A673 (cell line): ENCODE data around the gene TF. TPM values are rescaled to one million over a fixed set of nuclear protein-coding genes. Genes with fewer than 3 reads are reported as not detected.

Experiments used
- BruUV-seq: library from RNA; stranded (reverse); fragments of 400-500 nt; replicated peaks from 2 replicates; lab custom pipeline; 2021; lab: Mats Ljungman, UMichigan
- CTCF ChIA-PET: fragments of 300-600 bp; sonication (Branson Sonifier 250); formaldehyde crosslinking; loops from one replicate; lab custom pipeline; 2022; ENCODE audit warnings: antibody characterized with exemption; lab: Charles Lee
- POLR2A ChIA-PET: fragments of 300-600 bp; sonication (Branson Sonifier 250); formaldehyde crosslinking; loops from one replicate; lab custom pipeline; 2022; ENCODE audit warnings: antibody characterized with exemption; ENCODE audit not compliant: low non-redundant PET; lab: Charles Lee
- DNase-seq: peaks from one replicate; pipeline ENCODE4 v3.0.0-alpha.2; 2015; ENCODE audit warnings: low spot score
- H3K27ac ChIP-seq: fragments of 200-600 bp; sonication (generic); 2 replicates; pipeline ENCODE4 v1.5.1; 2016; ENCODE audit warnings: mixed run types, low read depth, mild to moderate bottlenecking, mixed read lengths, antibody characterized with exemption, low read length; ENCODE audit not compliant: poor library complexity, severe bottlenecking
- H3K27me3 ChIP-seq: fragments of 200-600 bp; sonication (generic); replicated peaks from 2 replicates; pipeline ENCODE4 v1.6.1; 2017; ENCODE audit warnings: mixed run types, low read depth, mild to moderate bottlenecking, mixed read lengths, antibody characterized with exemption, low read length; ENCODE audit not compliant: insufficient read depth, poor library complexity
- H3K36me3 ChIP-seq: fragments of 200-600 bp; sonication (generic); 2 replicates; pipeline ENCODE4 v1.6.1; 2016; ENCODE audit warnings: mixed run types, mild to moderate bottlenecking, mixed read lengths, antibody characterized with exemption, low read length; ENCODE audit not compliant: insufficient read depth, poor library complexity, severe bottlenecking
- H3K4me1 ChIP-seq: fragments of 200-600 bp; sonication (generic); 2 replicates; pipeline ENCODE4 v1.6.1; 2017; ENCODE audit warnings: mixed run types, mild to moderate bottlenecking, mixed read lengths, antibody characterized with exemption, low read length; ENCODE audit not compliant: insufficient read depth, poor library complexity, severe bottlenecking
- H3K4me3 ChIP-seq: fragments of 200-600 bp; sonication (generic); 2 replicates; pipeline ENCODE4 v1.5.1; 2016; ENCODE audit warnings: low read depth, mixed run types, mild to moderate bottlenecking, mixed read lengths, low read length; ENCODE audit not compliant: poor library complexity, severe bottlenecking
- H3K9me3 ChIP-seq: fragments of 200-600 bp; sonication (generic); 2 replicates; pipeline ENCODE4 v1.6.1; 2016; ENCODE audit warnings: mixed run types, low read depth, mild to moderate bottlenecking, mixed read lengths, antibody characterized with exemption, low read length; ENCODE audit not compliant: poor library complexity, severe bottlenecking
- CTCF ChIP-seq: fragments of 300-800, 200-600 bp; sonication (generic); conservative IDR thresholded peaks from 2 replicates; pipeline ENCODE4 v1.5.1; 2017; ENCODE audit warnings: low read depth, mild to moderate bottlenecking, antibody characterized with exemption, low read length, moderate library complexity, mixed read lengths
- EZH2 ChIP-seq: fragments of 200-600 bp; sonication (generic); IDR thresholded peaks from 2 replicates; pipeline ENCODE4 v1.6.1; 2017; ENCODE audit warnings: borderline replicate concordance, low read depth, mild to moderate bottlenecking, mixed read lengths, antibody characterized with exemption, low read length; ENCODE audit not compliant: poor library complexity, severe bottlenecking
- intact Hi-C: fragments of 100-400 bp; cut with micrococcal nuclease; formaldehyde crosslinking; loops from one replicate; pipeline ENCODE4 v1.10.0; 2022; ENCODE audit not compliant: unreplicated experiment
- total RNA-seq: library from RNA; stranded (reverse); gene quantifications from 2 replicates; pipeline ENCODE4 v1.2.3, GENCODE V29; 2021

TF gene
- total RNA-seq, 1 experiment from 2014 or later: 0.11 TPM

GRCh38 chr3:133750259-133750656, 4.1 kb downstream of the TF start:
- TF ChIP-seq CTCF: no peak
- TF ChIP-seq EZH2: no peak
- no peaks in the 10 kb centered on the region for H3K36me3 ChIP-seq
- ChIA-PET POLR2A (no interaction called here), CTCF (no interaction called here)
- no TSS peak for BruUV-seq
- H3K4me1 ChIP-seq: no peaks in the 10 kb centered on the region
- no peak overlapping the region for H3K27ac ChIP-seq
- peak; percentile 7 for DNase-seq
- H3K9me3 ChIP-seq: no peaks in the 10 kb centered on the region
- no peak overlapping the region for H3K4me3 ChIP-seq
- intact Hi-C loops: no loop called here
- peaks cover 20% of the 10 kb centered on the region for H3K27me3 ChIP-seq

- no peak overlapping the region for H3K27ac ChIP-seq
- intact Hi-C loops: no loop called here
- no peaks in the 10 kb centered on the region for H3K9me3 ChIP-seq
- H3K36me3 ChIP-seq: no peaks in the 10 kb centered on the region
- no peak overlapping the region for H3K4me3 ChIP-seq
- no peak for DNase-seq
- H3K4me1 ChIP-seq: no peaks in the 10 kb centered on the region
- H3K27me3 ChIP-seq: no peaks in the 10 kb centered on the region
- BruUV-seq: no TSS peak
- ChIA-PET POLR2A (no interaction called here), CTCF (no interaction called here)
- TF ChIP-seq EZH2 (no peak), CTCF (no peak)
Measured at GRCh38 chr3:133753107-133753778, 7.0 kb downstream of the TF start.

- CTCF ChIA-PET: no interaction called here
- no TSS peak for BruUV-seq
- DNase-seq: no peak
- no peak for TF ChIP-seq EZH2
- no peak for TF ChIP-seq CTCF
- Histone ChIP-seq H3K4me1 (no peaks in the 10 kb centered on the region), H3K4me3 (no peak overlapping the region), H3K27me3 (no peaks in the 10 kb centered on the region), H3K9me3 (no peaks in the 10 kb centered on the region), H3K36me3 (no peaks in the 10 kb centered on the region), H3K27ac (no peak overlapping the region)
- POLR2A ChIA-PET: no interaction called here
- intact Hi-C loops: no loop called here
Measured at GRCh38 chr3:133753779-133754164, 7.6 kb downstream of the TF start.
